Activated naive CD4-positive, alpha-beta T cell treated with Interleukin-2 at 50 U/mL for 16 hours (primary cell): ENCODE measurements around the gene KCNC1.

Experiments used
- DNase-seq: peaks from one replicate; pipeline ENCODE4 v3.0.0-alpha.2; 2020

Gene KCNC1

GRCh38 chr11:17716807-17717206 lies 17.8 kb upstream of the KCNC1 start:
- no peak for DNase-seq

- no peak for DNase-seq
These were observed 16.6 kb upstream of the KCNC1 start for GRCh38 chr11:17718015-17718414.

- DNase-seq, result no peak
These were observed 16.0 kb upstream of the KCNC1 start for GRCh38 chr11:17718510-17718962.

GRCh38 chr11:17719028-17719937 lies 15.3 kb upstream of the KCNC1 start, which contains the start of gene MYOD1:
Gene MYOD1 (plus strand): TSS chr11:17719571. CDS start chr11:17719783, 212 bp downstream.
- DNase-seq, result no peak

GRCh38 chr11:17719938-17720795 lies 14.4 kb upstream of the KCNC1 start:
- DNase-seq, result no peak

- DNase-seq, result no peak
These were observed 13.8 kb upstream of the KCNC1 start for GRCh38 chr11:17720796-17721171.

- DNase-seq, result no peak
These were observed 13.2 kb upstream of the KCNC1 start for GRCh38 chr11:17721242-17721999.

- no peak for DNase-seq
These were observed 12.5 kb upstream of the KCNC1 start for GRCh38 chr11:17722000-17722643.

- no peak for DNase-seq
These were observed 10.3 kb upstream of the KCNC1 start for GRCh38 chr11:17724020-17724908.

- no peak for DNase-seq
These were observed 9.4 kb upstream of the KCNC1 start for GRCh38 chr11:17725174-17725573.

GRCh38 chr11:17730137-17730536 lies 4.4 kb upstream of the KCNC1 start:
- DNase-seq, result no peak

- peak; percentile 53 for DNase-seq
These were observed 3.7 kb upstream of the KCNC1 start for GRCh38 chr11:17730608-17731462.

- DNase-seq, result no peak
These were observed 1.3 kb upstream of the KCNC1 start for GRCh38 chr11:17733261-17733660.

- DNase-seq, result peak; percentile 8
These were observed 621 bp downstream of the KCNC1 start for GRCh38 chr11:17734986-17735817.

GRCh38 chr11:17735818-17736578 lies 1.4 kb downstream of the KCNC1 start:
- no peak for DNase-seq

GRCh38 chr11:17736579-17736893 lies 2.0 kb downstream of the KCNC1 start:
- no peak for DNase-seq

GRCh38 chr11:17736930-17737817 lies 2.6 kb downstream of the KCNC1 start:
- no peak for DNase-seq
